Measurements from ENCODE around the gene ACOX3. TPM values are rescaled to one million over a fixed set of nuclear protein-coding genes. Genes with fewer than 3 reads are reported as not detected.

The ACOX3 gene
- total RNA-seq, 1 donor from 2014 or later: 74.5 TPM

DNA sequence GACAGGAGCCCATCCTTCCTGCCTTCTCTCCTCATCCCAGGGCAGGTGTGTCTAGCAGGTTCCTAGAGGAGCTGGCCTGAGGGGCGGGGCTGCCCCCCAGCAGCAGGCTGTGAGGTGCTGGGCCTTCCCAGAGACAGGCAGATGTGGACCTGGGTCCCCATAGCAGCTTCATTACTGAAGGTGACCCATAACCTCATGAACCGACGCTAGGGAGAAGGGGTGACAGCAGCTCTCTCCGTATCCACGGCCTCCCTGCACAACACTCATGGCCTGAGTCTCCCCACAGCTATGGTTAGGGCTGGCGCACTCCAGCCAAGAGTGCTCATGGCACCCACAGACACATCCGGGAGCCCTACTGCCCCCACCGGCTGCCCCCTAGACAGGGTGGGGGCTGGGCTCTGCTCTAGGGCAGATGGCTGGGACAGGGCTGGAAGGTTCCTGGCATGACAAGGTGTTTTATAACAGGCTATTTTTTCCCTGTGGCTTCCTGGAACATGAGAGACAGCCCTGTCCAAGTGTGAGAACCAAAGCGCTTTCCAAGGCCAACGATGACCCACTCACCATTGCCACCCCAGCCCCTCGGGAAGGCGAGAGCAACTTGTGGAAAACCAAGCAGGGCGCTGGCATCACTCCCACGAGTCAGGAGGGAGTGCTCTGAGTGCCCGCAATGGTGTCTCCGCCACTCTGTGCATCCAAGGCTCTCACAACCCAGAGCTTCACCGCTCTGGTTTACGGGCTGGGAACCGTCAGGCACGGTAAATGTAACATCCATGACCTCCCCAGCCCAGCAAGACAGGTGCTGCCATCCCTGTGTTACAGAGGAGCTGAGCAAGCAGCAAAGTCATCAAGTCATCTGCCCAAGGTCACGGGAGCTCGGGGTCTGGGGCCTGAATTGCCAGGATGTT, 59.8 kb downstream of the ACOX3 start:
- Histone ChIP-seq H3K36me3 (peaks cover 46 to 75% of the 10 kb centered on the region in 2 donors), H3K4me3 (no peak overlapping the region), H3K27me3 (no peaks in the 10 kb centered on the region), H3K9me3 (no peaks in the 10 kb centered on the region), H3K4me1 (no peaks in the 10 kb centered on the region), H3K27ac (no peak overlapping the region)
- DNase-seq (ENCODE audit: low spot score in 2 of 2): no peak
- intact Hi-C loops (cut with DNase I): no loop called here
- no peak for TF ChIP-seq CTCF (IDR thresholded peaks at IDR 0.05)

- no peak for DNase-seq (ENCODE audit: low spot score in 2 of 2)
- H3K9me3 ChIP-seq: no peaks in the 10 kb centered on the region
- H3K4me1 ChIP-seq: no peaks in the 10 kb centered on the region
- intact Hi-C loops (cut with DNase I): no loop called here
- no peak overlapping the region for H3K27ac ChIP-seq
- no peaks in the 10 kb centered on the region for H3K27me3 ChIP-seq
- H3K36me3 ChIP-seq: peaks cover 39 to 79% of the 10 kb centered on the region in 2 donors
- no peak overlapping the region for H3K4me3 ChIP-seq
- no peak for TF ChIP-seq CTCF (IDR thresholded peaks at IDR 0.05)
These were observed 60.8 kb downstream of the ACOX3 start for GRCh38 chr4:8379771-8380170.

DNA sequence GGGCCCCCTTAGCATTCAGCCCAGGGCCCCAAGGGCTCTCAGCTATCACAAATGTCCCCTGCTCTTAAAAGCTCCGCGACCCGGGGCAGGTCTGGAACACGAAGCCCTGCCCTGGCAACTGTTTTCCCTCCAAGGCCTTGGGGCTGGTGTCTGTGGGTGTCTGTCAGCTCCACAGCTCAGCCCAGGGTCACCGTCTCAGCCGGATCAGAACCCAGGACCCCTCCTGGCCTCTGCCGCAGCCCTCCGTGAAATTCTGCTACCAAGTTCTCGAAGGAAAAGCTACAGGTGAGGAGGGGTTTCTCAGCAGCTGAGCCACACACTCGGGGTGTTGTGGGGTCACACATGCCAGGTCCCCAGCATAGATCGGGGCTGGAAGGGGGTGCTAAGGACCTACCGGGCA, 61.2 kb downstream of the ACOX3 start:
- no peaks in the 10 kb centered on the region for H3K4me1 ChIP-seq
- intact Hi-C loops (cut with DNase I): no loop called here
- no peak for DNase-seq (ENCODE audit: low spot score in 2 of 2)
- H3K27ac ChIP-seq: no peak overlapping the region
- peaks cover 39 to 84% of the 10 kb centered on the region in 2 donors for H3K36me3 ChIP-seq
- TF ChIP-seq CTCF (IDR thresholded peaks at IDR 0.05): no peak
- H3K4me3 ChIP-seq: no peak overlapping the region
- H3K9me3 ChIP-seq: no peaks in the 10 kb centered on the region
- no peaks in the 10 kb centered on the region for H3K27me3 ChIP-seq

GRCh38 chr4:8378776-8379175, 61.7 kb downstream of the ACOX3 start:
- TF ChIP-seq CTCF (IDR thresholded peaks at IDR 0.05): no peak
- intact Hi-C loops (cut with DNase I): no loop called here
- no peak overlapping the region for H3K4me3 ChIP-seq
- H3K27me3 ChIP-seq: no peaks in the 10 kb centered on the region
- H3K36me3 ChIP-seq: peaks cover 40 to 89% of the 10 kb centered on the region in 2 donors
- H3K4me1 ChIP-seq: no peaks in the 10 kb centered on the region
- DNase-seq (ENCODE audit: low spot score in 2 of 2): no peak
- no peak overlapping the region for H3K27ac ChIP-seq
- no peaks in the 10 kb centered on the region for H3K9me3 ChIP-seq

- intact Hi-C loops (cut with DNase I): no loop called here
- TF ChIP-seq CTCF (IDR thresholded peaks at IDR 0.05): no peak
- H3K36me3 ChIP-seq: peaks cover 46 to 92% of the 10 kb centered on the region in 2 donors
- no peaks in the 10 kb centered on the region for H3K27me3 ChIP-seq
- H3K27ac ChIP-seq: no peak overlapping the region
- H3K4me1 ChIP-seq: no peaks in the 10 kb centered on the region
- H3K4me3 ChIP-seq: no peak overlapping the region
- DNase-seq (ENCODE audit: low spot score in 2 of 2): no peak
- H3K9me3 ChIP-seq: no peaks in the 10 kb centered on the region
These were observed 62.3 kb downstream of the ACOX3 start for GRCh38 chr4:8378101-8378724.

Measured in ascending aorta (tissue), 2 donors.